ENCODE data around the gene KIF26B. TPM values are rescaled to one million over a fixed set of nuclear protein-coding genes. Genes with fewer than 3 reads are reported as not detected.
"Not testable (repeated sequence)": the region's sequence is repeated elsewhere in the genome, so short reads cannot be mapped to it uniquely, and the experiment has no call there.

The KIF26B gene
- total RNA-seq, 1 experiment from 2014 or later: 0.04 TPM

GRCh38 chr1:245671349-245671748, 516.6 kb downstream of the KIF26B start:
- Histone ChIP-seq H4K20me1 (ENCODE audit: low read length) (no peaks in the 10 kb centered on the region), H3K27me3 (ENCODE audit: low read length) (0 out of 2 replicates have a peak, but pooled peaks cover 3% of the 10 kb centered on the region), H3K9me3 (ENCODE audit: low read length) (no peaks in the 10 kb centered on the region), H3K4me1 (ENCODE audit: insufficient read depth, low read length) (no peaks in the 10 kb centered on the region), H3K4me2 (ENCODE audit: low read length) (no peak overlapping the region), H3K27ac (ENCODE audit: low read length) (no peak overlapping the region), H3K9me2 (replicated peaks; ENCODE audit: low read length) (no peaks in the 10 kb centered on the region), H3K9ac (ENCODE audit: low read length) (no peak overlapping the region), H3F3A (ENCODE audit: low read length, unreplicated experiment) (no peaks in the 10 kb centered on the region), H2AFZ (ENCODE audit: low read length) (no peak overlapping the region), H3K36me3 (ENCODE audit: low read depth, low read length) (no peaks in the 10 kb centered on the region), H3K4me3 (ENCODE audit: low read length) (no peak overlapping the region), H3K79me2 (ENCODE audit: low read length) (no peaks in the 10 kb centered on the region)
- BruUV-seq (replicated peaks): no TSS peak
- DNase-seq (no peak), ATAC-seq (no peak)
- CTCF ChIA-PET: no interaction called here
- TF ChIP-seq EZH2 (IDR thresholded peaks at IDR 0.05; ENCODE audit: low read length, unreplicated experiment): no peak
- no peak for TF ChIP-seq EZH2phosphoT487 (IDR thresholded peaks at IDR 0.05; ENCODE audit: borderline replicate concordance, low read length)
- no peak for TF ChIP-seq CTCF (conservative IDR thresholded peaks at IDR 0.05; ENCODE audit: low read depth, low read length)
- POLR2A ChIA-PET (ENCODE audit: unreplicated experiment): no interaction called here
- intact Hi-C loops (cut with micrococcal nuclease): no loop called here

- H3K36me3 ChIP-seq (ENCODE audit: low read depth, low read length): no peaks in the 10 kb centered on the region
- H3F3A ChIP-seq (ENCODE audit: low read length, unreplicated experiment): no peaks in the 10 kb centered on the region
- intact Hi-C loops (cut with micrococcal nuclease): no loop called here
- TF ChIP-seq EZH2 (IDR thresholded peaks at IDR 0.05; ENCODE audit: low read length, unreplicated experiment) (no peak), CTCF (conservative IDR thresholded peaks at IDR 0.05; ENCODE audit: low read depth, low read length) (no peak), EZH2phosphoT487 (IDR thresholded peaks at IDR 0.05; ENCODE audit: borderline replicate concordance, low read length) (no peak)
- no peaks in the 10 kb centered on the region for H3K9me3 ChIP-seq (ENCODE audit: low read length)
- no peak overlapping the region for H2AFZ ChIP-seq (ENCODE audit: low read length)
- H3K4me1 ChIP-seq (ENCODE audit: insufficient read depth, low read length): no peaks in the 10 kb centered on the region
- POLR2A ChIA-PET (ENCODE audit: unreplicated experiment): no interaction called here
- H3K9ac ChIP-seq (ENCODE audit: low read length): no peak overlapping the region
- H3K27ac ChIP-seq (ENCODE audit: low read length): no peak overlapping the region
- no peaks in the 10 kb centered on the region for H4K20me1 ChIP-seq (ENCODE audit: low read length)
- DNase-seq (no peak), ATAC-seq (no peak)
- CTCF ChIA-PET: no interaction called here
- H3K4me2 ChIP-seq (ENCODE audit: low read length): no peak overlapping the region
- no peak overlapping the region for H3K4me3 ChIP-seq (ENCODE audit: low read length)
- H3K79me2 ChIP-seq (ENCODE audit: low read length): no peaks in the 10 kb centered on the region
- 0 out of 2 replicates have a peak, but pooled peaks cover 3% of the 10 kb centered on the region for H3K27me3 ChIP-seq (ENCODE audit: low read length)
- H3K9me2 ChIP-seq (replicated peaks; ENCODE audit: low read length): no peaks in the 10 kb centered on the region
- no TSS peak for BruUV-seq (replicated peaks)
Observed at GRCh38 chr1:245671966-245672767, 517.4 kb downstream of the KIF26B start.

- H3K27me3 ChIP-seq (ENCODE audit: low read length); H3K27ac ChIP-seq (ENCODE audit: low read length); H3K9me3 ChIP-seq (ENCODE audit: low read length); ATAC-seq; H3K9ac ChIP-seq (ENCODE audit: low read length); H3K9me2 ChIP-seq (replicated peaks; ENCODE audit: low read length); H4K20me1 ChIP-seq (ENCODE audit: low read length); DNase-seq; CTCF ChIA-PET; H3K36me3 ChIP-seq (ENCODE audit: low read depth, low read length); H3K4me1 ChIP-seq (ENCODE audit: insufficient read depth, low read length); H2AFZ ChIP-seq (ENCODE audit: low read length); H3K4me2 ChIP-seq (ENCODE audit: low read length); POLR2A ChIA-PET (ENCODE audit: unreplicated experiment); intact Hi-C loops (cut with micrococcal nuclease); H3F3A ChIP-seq (ENCODE audit: low read length, unreplicated experiment); H3K79me2 ChIP-seq (ENCODE audit: low read length); BruUV-seq (replicated peaks); H3K4me3 ChIP-seq (ENCODE audit: low read length): not testable (repeated sequence)
Observed at GRCh38 chr1:245672836-245673656, 518.3 kb downstream of the KIF26B start.
